Kidney epithelial cell (primary cell): ENCODE results near the gene EVX2. TPM values are rescaled to one million over a fixed set of nuclear protein-coding genes. Genes with fewer than 3 reads are reported as not detected.

Source experiments
- DNase-seq: peaks from one replicate; pipeline ENCODE4 v3.0.0-alpha.2; 2010; ENCODE audit warnings: low read depth
- H3K27me3 ChIP-seq: 2 replicates; pipeline ENCODE4 v1.6.0; 2011; ENCODE audit warnings: low read length; ENCODE audit not compliant: control insufficient read depth, insufficient read depth
- H3K36me3 ChIP-seq: 2 replicates; pipeline ENCODE4 v1.5.1; 2011; ENCODE audit warnings: low read length; ENCODE audit not compliant: control insufficient read depth, insufficient read depth
- H3K4me3 ChIP-seq: 2 replicates; pipeline ENCODE4 v1.5.1; 2011; ENCODE audit warnings: low read depth, mild to moderate bottlenecking, control low read depth, low read length
- total RNA-seq: library from RNA; depleted of rRNA; stranded (reverse); fragments of >200 nt; gene quantifications from 2 replicates; pipeline ENCODE4 v1.2.3, GENCODE V29; 2015
- TF ChIP-seq, protein P1 (sequence below): IDR thresholded peaks from 2 replicates; pipeline ENCODE4 v1.5.1; 2011; ENCODE audit warnings: mild to moderate bottlenecking, moderate library complexity, low read length, control low read depth, inconsistent platforms; ENCODE audit not compliant: insufficient read depth, poor library complexity, severe bottlenecking

The EVX2 gene
- total RNA-seq, 1 donor from 2014 or later = not detected

- TF ChIP-seq, protein P1, sequence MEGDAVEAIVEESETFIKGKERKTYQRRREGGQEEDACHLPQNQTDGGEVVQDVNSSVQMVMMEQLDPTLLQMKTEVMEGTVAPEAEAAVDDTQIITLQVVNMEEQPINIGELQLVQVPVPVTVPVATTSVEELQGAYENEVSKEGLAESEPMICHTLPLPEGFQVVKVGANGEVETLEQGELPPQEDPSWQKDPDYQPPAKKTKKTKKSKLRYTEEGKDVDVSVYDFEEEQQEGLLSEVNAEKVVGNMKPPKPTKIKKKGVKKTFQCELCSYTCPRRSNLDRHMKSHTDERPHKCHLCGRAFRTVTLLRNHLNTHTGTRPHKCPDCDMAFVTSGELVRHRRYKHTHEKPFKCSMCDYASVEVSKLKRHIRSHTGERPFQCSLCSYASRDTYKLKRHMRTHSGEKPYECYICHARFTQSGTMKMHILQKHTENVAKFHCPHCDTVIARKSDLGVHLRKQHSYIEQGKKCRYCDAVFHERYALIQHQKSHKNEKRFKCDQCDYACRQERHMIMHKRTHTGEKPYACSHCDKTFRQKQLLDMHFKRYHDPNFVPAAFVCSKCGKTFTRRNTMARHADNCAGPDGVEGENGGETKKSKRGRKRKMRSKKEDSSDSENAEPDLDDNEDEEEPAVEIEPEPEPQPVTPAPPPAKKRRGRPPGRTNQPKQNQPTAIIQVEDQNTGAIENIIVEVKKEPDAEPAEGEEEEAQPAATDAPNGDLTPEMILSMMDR = no peak
- Histone ChIP-seq H3K4me3 (no peak overlapping the region), H3K36me3 (no peaks in the 10 kb centered on the region), H3K27me3 (peaks cover 59% of the 10 kb centered on the region)
- DNase-seq = no peak
Observed at GRCh38 chr2:176101216-176101830, 17.6 kb upstream of the EVX2 start.

DNA sequence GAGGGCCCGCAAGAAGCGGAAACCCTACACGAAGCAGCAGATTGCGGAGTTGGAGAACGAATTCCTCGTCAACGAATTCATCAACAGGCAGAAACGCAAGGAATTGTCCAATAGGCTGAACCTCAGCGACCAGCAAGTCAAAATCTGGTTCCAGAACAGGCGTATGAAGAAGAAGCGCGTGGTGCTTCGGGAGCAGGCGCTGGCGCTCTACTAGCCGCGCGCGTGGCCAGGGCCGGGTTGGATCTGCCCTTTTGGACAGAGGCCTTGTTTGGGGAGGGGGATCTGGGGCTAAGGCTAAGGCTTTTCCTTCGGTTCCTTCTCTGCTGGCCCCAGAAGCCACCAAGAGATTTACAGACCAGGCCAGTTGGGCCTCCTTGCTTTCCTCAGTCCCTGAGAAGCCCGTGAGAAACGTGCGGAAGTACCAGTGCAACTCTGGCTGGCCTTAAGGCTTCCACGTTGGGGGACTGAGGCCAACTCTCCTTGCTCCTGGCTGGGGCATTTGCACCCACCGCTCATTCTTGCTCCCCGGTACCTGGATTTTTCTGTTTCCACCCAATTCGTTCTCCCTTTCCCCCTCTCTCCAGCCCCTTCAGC is 16.9 kb upstream of the EVX2 start:
- DNase-seq = no peak
- TF ChIP-seq, protein P1 = no peak
- Histone ChIP-seq H3K36me3 (no peaks in the 10 kb centered on the region), H3K27me3 (peaks cover 61% of the 10 kb centered on the region), H3K4me3 (no peak overlapping the region)

- Histone ChIP-seq H3K27me3 (peaks cover 66% of the 10 kb centered on the region), H3K4me3 (no peak within 1 kb of the TSS), H3K36me3 (no peaks in the 10 kb centered on the region)
- TF ChIP-seq, protein P1 = no peak
- no peak for DNase-seq
Observed at GRCh38 chr2:176099728-176100546, 16.2 kb upstream of the EVX2 start, which contains the start of gene HOXD12. TSS of gene HOXD12 (plus strand) at chr2:176099795. CDS start at chr2:176099802, 7 bp downstream.

DNA sequence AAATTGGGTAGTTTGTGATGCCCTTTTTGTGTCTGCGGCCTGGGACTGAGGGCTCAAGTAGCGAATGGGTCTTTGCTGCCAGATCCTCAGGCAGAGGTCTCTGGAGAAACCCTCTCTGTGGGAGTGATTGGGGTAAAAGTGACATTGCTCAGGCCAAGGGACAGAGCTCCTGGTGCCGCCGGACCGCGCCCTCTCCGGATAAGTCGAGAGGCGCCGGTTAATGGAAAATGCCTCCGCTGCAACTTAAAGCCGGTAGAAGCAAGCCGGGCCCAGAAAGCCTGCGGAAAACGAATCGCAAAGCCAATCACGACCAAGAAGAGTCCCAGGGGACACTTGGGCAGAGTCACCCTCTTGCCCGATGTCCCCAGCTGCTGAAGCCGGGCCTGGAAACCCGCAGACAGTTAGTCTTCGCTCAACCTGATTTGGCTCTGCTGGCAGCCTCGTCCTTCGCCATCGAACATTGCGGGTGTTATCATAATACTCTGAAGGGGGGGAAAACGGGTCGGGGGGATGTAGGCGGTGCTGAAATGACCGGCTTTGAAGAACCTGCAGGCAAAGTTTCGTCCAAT is 15.5 kb upstream of the EVX2 start:
- TF ChIP-seq, protein P1 = no peak
- Histone ChIP-seq H3K36me3 (no peaks in the 10 kb centered on the region), H3K4me3 (no peak overlapping the region), H3K27me3 (peaks cover 69% of the 10 kb centered on the region)
- no peak for DNase-seq

- peaks cover 76% of the 10 kb centered on the region for H3K27me3 ChIP-seq
- no peak overlapping the region for H3K4me3 ChIP-seq
- TF ChIP-seq, protein P1 = no peak
- no peak for DNase-seq
- H3K36me3 ChIP-seq = no peaks in the 10 kb centered on the region
Observed at GRCh38 chr2:176098366-176099158, 14.8 kb upstream of the EVX2 start.
